PC-9 (cell line): ENCODE data around the gene KIT. TPM values are rescaled to one million over a fixed set of nuclear protein-coding genes. Genes with fewer than 3 reads are reported as not detected.

ENCODE experiments used
- BruUV-seq: library from RNA; stranded (reverse); fragments of 400-500 nt; replicated peaks from 2 replicates; lab custom pipeline; 2021; lab: Mats Ljungman, UMichigan
- CTCF ChIA-PET: fragments of 300-600 bp; sonication (Branson Sonifier 250); formaldehyde crosslinking; loops from one replicate; lab custom pipeline; 2022; ENCODE audit warnings: antibody characterized with exemption; lab: Charles Lee
- POLR2A ChIA-PET: fragments of 300-600 bp; sonication (Branson Sonifier 250); formaldehyde crosslinking; loops from one replicate; lab custom pipeline; 2022; ENCODE audit warnings: antibody characterized with exemption; ENCODE audit not compliant: unreplicated experiment; lab: Charles Lee
- DNase-seq, 2 experiments: peaks; one replicate each; pipeline versions ENCODE4 v3.0.0 to v3.0.0-alpha.2; 2015 to 2022; ENCODE audit warnings: mixed read lengths in 1 of 2
- H2AFZ ChIP-seq: fragments of 200-600 bp; sonication (generic); 2 replicates; pipeline ENCODE4 v1.8.1; 2017; ENCODE audit warnings: antibody characterized with exemption
- H3F3A ChIP-seq: fragments of 200-600 bp; sonication (generic); 2 replicates; pipeline ENCODE4 v1.8.1; 2017; ENCODE audit warnings: antibody characterized with exemption, mild to moderate bottlenecking, low read depth; ENCODE audit not compliant: insufficient read depth
- H3K27ac ChIP-seq: fragments of 200-600 bp; sonication (generic); 2 replicates; pipeline ENCODE4 v1.6.1; 2016; ENCODE audit warnings: mixed run types
- H3K27me3 ChIP-seq: fragments of 200-600 bp; sonication (generic); 2 replicates; pipeline ENCODE4 v1.6.1; 2016; ENCODE audit warnings: low read depth, mixed run types; ENCODE audit not compliant: insufficient read depth
- H3K36me3 ChIP-seq: fragments of 200-600 bp; sonication (generic); 2 replicates; pipeline ENCODE4 v1.6.1; 2016; ENCODE audit warnings: low read depth, mixed run types
- H3K4me1 ChIP-seq: fragments of 200-600 bp; sonication (generic); replicated peaks from 2 replicates; pipeline ENCODE4 v1.6.1; 2016; ENCODE audit warnings: mixed run types; ENCODE audit not compliant: insufficient read depth
- H3K4me2 ChIP-seq: fragments of 200-600 bp; sonication (generic); 2 replicates; pipeline ENCODE4 v1.6.1; 2017; ENCODE audit warnings: mixed run types
- H3K4me3 ChIP-seq: fragments of 200-600 bp; sonication (generic); 2 replicates; pipeline ENCODE4 v1.6.1; 2016; ENCODE audit warnings: mixed run types
- H3K79me2 ChIP-seq: fragments of 200-600 bp; sonication (generic); 2 replicates; pipeline ENCODE4 v1.6.1; 2017; ENCODE audit warnings: low read depth, mixed run types
- H3K9me2 ChIP-seq: fragments of 200-600 bp; sonication (generic); 2 replicates; pipeline ENCODE4 v1.8.1; 2017; ENCODE audit warnings: mild to moderate bottlenecking; ENCODE audit not compliant: insufficient read depth
- H3K9me3 ChIP-seq: fragments of 200-600 bp; sonication (generic); 2 replicates; pipeline ENCODE4 v1.8.1; 2016; ENCODE audit warnings: low read depth; ENCODE audit not compliant: insufficient read depth
- H4K20me1 ChIP-seq: fragments of 200-600 bp; sonication (generic); 2 replicates; pipeline ENCODE4 v1.8.1; 2017; ENCODE audit not compliant: insufficient read depth
- EZH2 ChIP-seq: fragments of 200-600 bp; sonication (generic); IDR thresholded peaks from 2 replicates; pipeline ENCODE4 v1.8.0; 2017; ENCODE audit warnings: antibody characterized with exemption, low read depth
- intact Hi-C: fragments of 100-400 bp; cut with micrococcal nuclease; formaldehyde crosslinking; loops from one replicate; pipeline ENCODE4 v1.10.0; 2022; ENCODE audit not compliant: unreplicated experiment
- total RNA-seq: library from RNA; stranded (reverse); gene quantifications from 2 replicates; pipeline ENCODE4 v1.2.3, GENCODE V29; 2021
- TF ChIP-seq, protein P1 (sequence below): fragments of 200-600 bp; sonication (generic); conservative IDR thresholded peaks from 2 replicates; pipeline ENCODE4 v1.6.1; 2017; ENCODE audit warnings: mixed run types, antibody characterized with exemption, mild to moderate bottlenecking, moderate library complexity

KIT gene
- total RNA-seq, 1 experiment from 2014 or later, result not detected

DNA sequence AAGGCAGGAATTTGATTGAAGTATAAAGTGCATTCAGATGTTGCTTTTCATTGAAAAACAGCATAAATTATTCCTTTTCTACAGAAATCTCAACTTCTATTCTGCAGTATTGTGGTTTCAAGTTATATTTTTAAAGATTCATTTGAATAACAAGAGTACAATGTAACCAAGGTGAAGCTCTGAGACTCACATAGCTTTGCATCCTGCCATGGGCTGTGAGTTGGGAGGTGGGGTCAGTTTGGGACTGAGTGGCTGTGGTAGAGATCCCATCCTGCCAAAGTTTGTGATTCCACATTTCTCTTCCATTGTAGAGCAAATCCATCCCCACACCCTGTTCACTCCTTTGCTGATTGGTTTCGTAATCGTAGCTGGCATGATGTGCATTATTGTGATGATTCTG lies 69.2 kb downstream of the KIT start:
- H3K36me3 ChIP-seq, result no peaks in the 10 kb centered on the region
- H3K4me1 ChIP-seq, result no peaks in the 10 kb centered on the region
- no peaks in the 10 kb centered on the region for H3K9me3 ChIP-seq
- ChIA-PET POLR2A (no interaction called here), CTCF (no interaction called here)
- no peak overlapping the region for H3K4me2 ChIP-seq
- intact Hi-C loops, result no loop called here
- no peaks in the 10 kb centered on the region for H3K79me2 ChIP-seq
- H3K9me2 ChIP-seq, result no peaks in the 10 kb centered on the region
- H3K4me3 ChIP-seq, result no peak overlapping the region
- H4K20me1 ChIP-seq, result no peaks in the 10 kb centered on the region
- H3K27ac ChIP-seq, result no peak overlapping the region
- H3F3A ChIP-seq, result no peaks in the 10 kb centered on the region
- no TSS peak for BruUV-seq
- no peaks in the 10 kb centered on the region for H3K27me3 ChIP-seq
- no peak for TF ChIP-seq EZH2
- no peak for DNase-seq
- H2AFZ ChIP-seq, result no peak overlapping the region

DNA sequence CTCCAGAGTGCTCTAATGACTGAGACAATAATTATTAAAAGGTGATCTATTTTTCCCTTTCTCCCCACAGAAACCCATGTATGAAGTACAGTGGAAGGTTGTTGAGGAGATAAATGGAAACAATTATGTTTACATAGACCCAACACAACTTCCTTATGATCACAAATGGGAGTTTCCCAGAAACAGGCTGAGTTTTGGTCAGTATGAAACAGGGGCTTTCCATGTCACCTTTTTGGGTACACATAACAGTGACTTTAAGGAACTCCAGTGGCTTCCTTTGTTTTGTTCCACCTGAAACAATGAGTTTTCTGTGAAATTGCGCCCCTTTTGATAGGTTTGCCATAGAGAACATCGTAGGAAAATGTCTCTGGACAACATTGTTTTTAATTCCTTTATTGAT lies 69.6 kb downstream of the KIT start:
- ChIA-PET CTCF (no interaction called here), POLR2A (no interaction called here)
- no peaks in the 10 kb centered on the region for H3K9me3 ChIP-seq
- H3K4me3 ChIP-seq, result no peak overlapping the region
- no peaks in the 10 kb centered on the region for H3F3A ChIP-seq
- no peak overlapping the region for H3K27ac ChIP-seq
- no peak for TF ChIP-seq EZH2
- TF ChIP-seq, protein P1, sequence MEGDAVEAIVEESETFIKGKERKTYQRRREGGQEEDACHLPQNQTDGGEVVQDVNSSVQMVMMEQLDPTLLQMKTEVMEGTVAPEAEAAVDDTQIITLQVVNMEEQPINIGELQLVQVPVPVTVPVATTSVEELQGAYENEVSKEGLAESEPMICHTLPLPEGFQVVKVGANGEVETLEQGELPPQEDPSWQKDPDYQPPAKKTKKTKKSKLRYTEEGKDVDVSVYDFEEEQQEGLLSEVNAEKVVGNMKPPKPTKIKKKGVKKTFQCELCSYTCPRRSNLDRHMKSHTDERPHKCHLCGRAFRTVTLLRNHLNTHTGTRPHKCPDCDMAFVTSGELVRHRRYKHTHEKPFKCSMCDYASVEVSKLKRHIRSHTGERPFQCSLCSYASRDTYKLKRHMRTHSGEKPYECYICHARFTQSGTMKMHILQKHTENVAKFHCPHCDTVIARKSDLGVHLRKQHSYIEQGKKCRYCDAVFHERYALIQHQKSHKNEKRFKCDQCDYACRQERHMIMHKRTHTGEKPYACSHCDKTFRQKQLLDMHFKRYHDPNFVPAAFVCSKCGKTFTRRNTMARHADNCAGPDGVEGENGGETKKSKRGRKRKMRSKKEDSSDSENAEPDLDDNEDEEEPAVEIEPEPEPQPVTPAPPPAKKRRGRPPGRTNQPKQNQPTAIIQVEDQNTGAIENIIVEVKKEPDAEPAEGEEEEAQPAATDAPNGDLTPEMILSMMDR, result no peak
- no peaks in the 10 kb centered on the region for H3K79me2 ChIP-seq
- no peak for DNase-seq
- H2AFZ ChIP-seq, result no peak overlapping the region
- H3K4me2 ChIP-seq, result no peak overlapping the region
- no peaks in the 10 kb centered on the region for H3K36me3 ChIP-seq
- BruUV-seq, result no TSS peak
- no peaks in the 10 kb centered on the region for H3K27me3 ChIP-seq
- intact Hi-C loops, result no loop called here
- no peaks in the 10 kb centered on the region for H3K4me1 ChIP-seq
- no peaks in the 10 kb centered on the region for H4K20me1 ChIP-seq
- no peaks in the 10 kb centered on the region for H3K9me2 ChIP-seq

DNA sequence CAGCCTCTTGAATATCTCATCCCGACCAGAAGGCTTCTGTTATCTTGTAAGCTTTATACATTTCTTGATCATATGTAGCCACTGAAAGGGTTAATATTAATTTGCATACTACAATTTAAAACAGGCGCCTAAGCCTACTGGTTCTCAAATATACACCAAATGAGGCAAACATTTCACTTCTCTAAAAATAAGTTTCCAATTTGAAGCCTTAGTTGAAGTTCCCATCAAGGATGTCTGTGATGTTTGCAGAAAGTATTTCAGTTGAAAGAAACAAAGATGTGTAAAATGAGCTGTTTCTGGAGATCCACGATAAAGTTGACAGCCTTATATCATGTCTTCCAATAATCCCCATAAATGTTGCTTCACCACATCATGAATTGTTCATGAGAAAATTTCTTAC lies 70.6 kb downstream of the KIT start:
- Histone ChIP-seq H2AFZ (no peak overlapping the region), H3K36me3 (no peaks in the 10 kb centered on the region), H3K9me2 (no peaks in the 10 kb centered on the region), H3K4me2 (no peak overlapping the region), H3K4me3 (no peak overlapping the region), H3K27me3 (no peaks in the 10 kb centered on the region), H3F3A (no peaks in the 10 kb centered on the region), H3K9me3 (no peaks in the 10 kb centered on the region), H3K79me2 (no peaks in the 10 kb centered on the region), H3K27ac (no peak overlapping the region), H3K4me1 (no peaks in the 10 kb centered on the region), H4K20me1 (no peaks in the 10 kb centered on the region)
- intact Hi-C loops, result no loop called here
- BruUV-seq, result no TSS peak
- DNase-seq, result no peak
- POLR2A ChIA-PET, result no interaction called here
- CTCF ChIA-PET, result no interaction called here
- no peak for TF ChIP-seq EZH2
- TF ChIP-seq, protein P1, result no peak

DNA sequence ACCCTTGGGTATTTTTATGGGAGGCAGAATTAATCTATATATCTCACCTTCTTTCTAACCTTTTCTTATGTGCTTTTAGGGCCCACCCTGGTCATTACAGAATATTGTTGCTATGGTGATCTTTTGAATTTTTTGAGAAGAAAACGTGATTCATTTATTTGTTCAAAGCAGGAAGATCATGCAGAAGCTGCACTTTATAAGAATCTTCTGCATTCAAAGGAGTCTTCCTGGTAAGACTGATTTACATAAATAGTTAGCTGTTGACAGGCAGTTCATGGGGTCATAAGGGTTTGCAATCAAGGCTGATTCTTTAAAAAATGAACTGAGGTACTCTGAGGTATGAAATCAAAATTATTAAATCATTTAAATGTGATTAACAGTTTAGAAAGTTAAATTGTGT lies 71.5 kb downstream of the KIT start:
- no peak overlapping the region for H2AFZ ChIP-seq
- no peaks in the 10 kb centered on the region for H3K79me2 ChIP-seq
- H3K4me1 ChIP-seq, result no peaks in the 10 kb centered on the region
- H3F3A ChIP-seq, result no peaks in the 10 kb centered on the region
- DNase-seq, result no peak
- no peaks in the 10 kb centered on the region for H4K20me1 ChIP-seq
- no peak for TF ChIP-seq EZH2
- TF ChIP-seq, protein P1, result no peak
- no peak overlapping the region for H3K4me3 ChIP-seq
- no peak overlapping the region for H3K4me2 ChIP-seq
- POLR2A ChIA-PET, result no interaction called here
- intact Hi-C loops, result no loop called here
- no peaks in the 10 kb centered on the region for H3K36me3 ChIP-seq
- no TSS peak for BruUV-seq
- CTCF ChIA-PET, result no interaction called here
- no peaks in the 10 kb centered on the region for H3K9me3 ChIP-seq
- no peak overlapping the region for H3K27ac ChIP-seq
- no peaks in the 10 kb centered on the region for H3K27me3 ChIP-seq
- no peaks in the 10 kb centered on the region for H3K9me2 ChIP-seq
